Activated CD8-positive, alpha-beta memory T cell treated with anti-CD3 and anti-CD28 coated beads for 36 hours (primary cell): ENCODE data around the gene DPP4. TPM values are rescaled to one million over a fixed set of nuclear protein-coding genes. Genes with fewer than 3 reads are reported as not detected.

Experiments used
- CTCF ChIA-PET: fragments of 350-600 bp; sonication (Branson Sonifier 250); formaldehyde crosslinking; loops from one replicate; lab custom pipeline; 2021; ENCODE audit warnings: antibody characterized with exemption; lab: Charles Lee
- POLR2A ChIA-PET: fragments of 350-600 bp; sonication (Branson Sonifier 250); formaldehyde crosslinking; loops from one replicate; lab custom pipeline; 2021; ENCODE audit warnings: antibody characterized with exemption; lab: Charles Lee
- total RNA-seq, 2 experiments: library from RNA; stranded (reverse); gene quantifications; one replicate each; pipeline ENCODE4 v1.2.3, GENCODE V29; 2021

The DPP4 gene
- total RNA-seq, 2 experiments from 2014 or later = 24.3 to 25.2 TPM

DNA sequence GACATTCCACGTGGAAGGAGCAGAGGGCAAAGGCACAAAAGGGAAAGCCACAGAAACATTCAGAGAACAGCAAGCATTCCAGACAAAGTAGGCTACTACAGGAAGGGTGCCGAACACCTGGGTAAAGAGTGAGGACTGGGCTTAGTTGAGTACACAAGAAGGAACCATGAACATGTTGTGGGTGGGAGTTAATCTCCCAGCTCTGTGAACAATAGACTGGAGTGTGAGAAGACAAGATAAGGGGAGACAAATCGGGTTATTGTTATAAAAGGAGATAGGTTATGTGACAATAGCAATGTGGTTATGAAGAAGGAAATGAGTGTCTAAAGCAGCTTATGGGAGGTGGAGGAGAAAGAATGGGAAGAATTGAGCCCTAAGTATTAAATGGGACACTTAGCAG is 70.0 kb downstream of the DPP4 start:
- CTCF ChIA-PET = no interaction called here

GRCh38 chr2:162002623-162003235 is 71.3 kb downstream of the DPP4 start:
- ChIA-PET POLR2A (no interaction called here), CTCF (interaction anchor here (1.3 kb wide), 1 partner anchor 20 kb away, joined by 5 read pairs; no protein-coding TSS in a partner anchor)

More for the DNA sequence above, 70.0 kb downstream of the DPP4 start:
- POLR2A ChIA-PET = no interaction called here

GRCh38 chr2:162000431-162000830 is 73.6 kb downstream of the DPP4 start:
- POLR2A ChIA-PET = no interaction called here
- CTCF ChIA-PET = no interaction called here

GRCh38 chr2:161999321-161999720 is 74.7 kb downstream of the DPP4 start:
- POLR2A ChIA-PET = interaction anchor here (0.7 kb wide), 1 partner anchor 13 kb away, joined by 3 read pairs; no protein-coding TSS in a partner anchor

GRCh38 chr2:161998857-161999256 is 75.2 kb downstream of the DPP4 start:
- CTCF ChIA-PET = no interaction called here
- POLR2A ChIA-PET = no interaction called here

More at GRCh38 chr2:161999321-161999720, 74.7 kb downstream of the DPP4 start:
- CTCF ChIA-PET = no interaction called here

DNA sequence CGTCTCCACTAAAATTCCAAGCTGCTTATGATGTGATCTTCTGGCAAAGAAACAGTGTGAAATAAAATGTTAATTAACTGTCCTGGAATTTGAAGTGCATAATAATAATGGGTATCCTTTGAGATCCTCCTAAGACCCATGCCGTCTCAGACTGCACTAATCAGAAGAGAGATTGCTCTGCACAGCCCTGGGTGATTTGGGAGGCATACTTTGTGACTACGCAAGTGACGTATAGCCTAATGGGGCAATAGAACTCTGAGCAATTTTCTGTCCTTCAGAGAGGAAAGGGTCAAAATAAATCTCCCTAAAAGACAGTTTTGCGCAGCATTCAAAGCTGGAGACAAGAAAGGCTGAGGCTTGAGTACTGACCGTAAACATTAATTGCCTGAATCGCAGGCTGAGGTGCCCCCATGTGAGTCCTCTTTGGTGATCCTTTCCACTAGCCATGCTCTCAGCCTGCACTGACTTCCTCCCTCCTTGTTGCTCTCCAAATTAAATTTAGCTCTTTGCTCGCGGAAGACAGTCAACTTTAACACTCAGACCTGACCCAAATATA is 76.0 kb downstream of the DPP4 start:
- CTCF ChIA-PET = interaction anchor here (0.6 kb wide), 1 partner anchor 12 kb away, joined by 3 read pairs; no protein-coding TSS in a partner anchor
- POLR2A ChIA-PET = no interaction called here

DNA sequence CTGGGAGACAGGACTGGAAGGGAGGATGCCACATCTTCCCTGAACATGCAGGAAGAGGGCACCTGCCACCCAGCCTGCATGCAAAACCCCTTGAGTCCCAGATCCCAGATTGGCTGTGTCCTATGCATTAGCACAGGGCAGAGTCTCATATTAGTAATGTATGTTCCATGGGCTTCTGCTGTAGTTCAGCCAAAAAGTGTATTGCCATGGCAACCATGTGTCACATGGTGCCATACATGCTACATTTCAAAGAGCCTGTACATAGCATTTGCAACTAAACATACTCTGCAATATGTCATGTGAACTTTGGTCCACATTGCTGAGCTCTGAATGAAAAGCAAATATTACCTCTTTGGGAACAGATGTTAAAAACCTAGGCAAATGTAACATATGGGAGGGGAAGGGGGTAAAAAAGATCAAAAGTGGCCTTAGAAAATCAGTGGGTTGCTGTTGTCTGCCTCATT is 78.4 kb downstream of the DPP4 start:
- POLR2A ChIA-PET = no interaction called here
- CTCF ChIA-PET = no interaction called here

- CTCF ChIA-PET = no interaction called here
Observed at GRCh38 chr2:161994761-161995520, 79.1 kb downstream of the DPP4 start.

DNA sequence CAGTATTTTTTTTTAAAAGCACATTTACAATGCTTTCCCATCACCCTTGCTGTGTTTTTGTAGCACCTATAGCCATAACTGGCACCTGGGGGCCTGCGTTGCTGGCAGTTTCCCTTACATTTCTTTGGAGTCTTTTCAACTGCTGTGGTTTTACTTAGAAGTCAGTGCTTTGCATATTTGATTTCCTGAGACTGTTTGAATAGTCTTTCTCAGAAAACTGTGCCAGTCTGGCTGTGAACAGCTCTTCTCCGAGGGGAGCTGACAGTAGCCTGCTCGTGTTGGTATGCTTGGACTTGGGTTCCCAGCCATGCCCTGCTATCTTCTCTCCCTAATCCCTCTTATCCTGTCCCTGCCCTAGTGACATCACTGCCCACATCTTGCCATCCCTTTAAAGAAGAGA is 81.5 kb downstream of the DPP4 start:
- POLR2A ChIA-PET = interaction anchor here (0.7 kb wide), 1 partner anchor 36 kb away, joined by 3 read pairs; no protein-coding TSS in a partner anchor
- CTCF ChIA-PET = interaction anchor here (1.2 kb wide), 1 partner anchor 132 kb away, joined by 3 read pairs; no protein-coding TSS in a partner anchor

More at GRCh38 chr2:161994761-161995520, 79.1 kb downstream of the DPP4 start:
- POLR2A ChIA-PET = no interaction called here

DNA sequence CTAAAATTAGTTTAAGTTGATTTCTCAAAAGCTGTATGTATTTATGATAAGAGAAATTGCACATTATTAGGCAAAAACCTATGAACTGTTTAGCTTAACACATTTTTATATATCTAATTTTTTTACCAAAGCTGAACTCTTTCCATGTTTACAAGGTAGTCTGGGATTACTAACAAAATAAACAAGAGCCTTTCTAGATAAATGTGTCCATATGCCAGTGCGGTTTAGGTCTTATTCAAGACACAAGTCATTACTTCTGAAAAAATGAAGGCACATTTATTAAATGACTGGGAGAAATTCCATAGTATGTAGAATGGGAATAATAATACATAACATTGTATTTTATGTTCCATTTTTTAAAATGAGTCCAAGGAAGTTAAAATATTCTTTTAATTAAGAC is 82.0 kb downstream of the DPP4 start:
- CTCF ChIA-PET = interaction anchor here (1.2 kb wide), 1 partner anchor 132 kb away, joined by 3 read pairs; no protein-coding TSS in a partner anchor
- POLR2A ChIA-PET = interaction anchor here (0.7 kb wide), 1 partner anchor 35 kb away, joined by 3 read pairs; no protein-coding TSS in a partner anchor

GRCh38 chr2:161990741-161991140 is 83.3 kb downstream of the DPP4 start:
- POLR2A ChIA-PET = interaction anchor here (0.7 kb wide), 1 partner anchor 25 kb away, joined by 3 read pairs; no protein-coding TSS in a partner anchor
- CTCF ChIA-PET = no interaction called here

- ChIA-PET POLR2A (interaction anchor here (0.7 kb wide), 1 partner anchor 26 kb away, joined by 3 read pairs; no protein-coding TSS in a partner anchor), CTCF (no interaction called here)
Observed at GRCh38 chr2:161990036-161990435, 84.0 kb downstream of the DPP4 start.

- ChIA-PET POLR2A (no interaction called here), CTCF (no interaction called here)
Observed at GRCh38 chr2:161988589-161988988, 85.4 kb downstream of the DPP4 start.

DNA sequence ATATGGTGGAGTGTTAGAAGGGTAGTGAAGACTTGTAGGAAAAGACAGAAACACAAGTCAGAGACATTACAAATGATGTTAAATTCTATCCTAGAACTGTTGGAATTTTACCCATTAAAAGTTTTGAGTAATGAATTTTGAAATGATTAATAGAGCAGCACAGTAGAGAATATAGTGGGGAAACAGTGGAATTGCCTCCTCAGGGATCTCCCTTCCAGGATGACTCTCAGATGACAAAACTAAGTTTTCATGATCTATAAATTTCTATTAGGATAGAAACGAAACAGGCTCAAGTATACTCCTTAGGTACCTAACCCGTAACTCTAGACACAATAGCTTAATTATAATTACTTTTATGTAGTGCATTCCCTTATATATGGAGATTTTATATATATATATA is 86.7 kb downstream of the DPP4 start:
- ChIA-PET POLR2A (interaction anchor here (1.0 kb wide), 1 partner anchor 25 kb away, joined by 3 read pairs; no protein-coding TSS in a partner anchor), CTCF (no interaction called here)

DNA sequence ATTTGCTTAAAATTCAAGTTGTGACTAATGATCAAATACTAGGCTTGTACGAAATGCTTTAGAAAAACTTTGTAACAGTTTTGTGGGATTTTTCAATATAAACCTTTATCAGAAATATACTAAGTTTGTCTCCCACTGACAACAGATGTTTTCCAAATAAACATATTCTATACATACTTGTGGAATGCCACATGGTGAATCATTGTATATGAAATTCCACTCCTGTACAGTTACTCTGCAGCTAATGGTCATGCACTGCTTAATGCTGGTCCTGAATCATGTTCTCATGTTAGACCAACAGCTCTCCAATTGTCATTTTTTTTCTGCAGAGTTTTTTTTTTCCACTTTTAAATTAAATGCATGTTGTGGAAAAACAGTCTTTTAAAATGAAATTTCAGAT is 90.1 kb downstream of the DPP4 start:
- ChIA-PET CTCF (no interaction called here), POLR2A (no interaction called here)

- ChIA-PET CTCF (no interaction called here), POLR2A (no interaction called here)
Observed at GRCh38 chr2:161983331-161983651, 90.7 kb downstream of the DPP4 start.

- ChIA-PET CTCF (no interaction called here), POLR2A (no interaction called here)
Observed at GRCh38 chr2:161982548-161983330, 91.3 kb downstream of the DPP4 start.

GRCh38 chr2:161981679-161982250 is 92.2 kb downstream of the DPP4 start:
- POLR2A ChIA-PET = no interaction called here
- CTCF ChIA-PET = interaction anchor here (1.3 kb wide), 1 partner anchor 337 kb away, joined by 3 read pairs; the partner anchor contains the start of gene IFIH1

GRCh38 chr2:161980976-161981375 is 93.0 kb downstream of the DPP4 start:
- CTCF ChIA-PET = interaction anchor here (1.1 to 1.3 kb wide), 2 partner anchors 10 to 337 kb away, joined by 3 to 4 read pairs; partner anchors contain the start of gene IFIH1
- POLR2A ChIA-PET = no interaction called here
